Large intestine (tissue), 3 donors: ENCODE measurements around the gene PTCH2. TPM values are rescaled to one million over a fixed set of nuclear protein-coding genes. Genes with fewer than 3 reads are reported as not detected.
A peak's percentile ranks its signal among the peaks of the same experiment; 100 is the strongest.

Experiments used
- DNase-seq, 2 donors: peaks; one replicate each; pipeline versions ENCODE4 v3.0.0 to v3.0.0-alpha.2; 2013
- H3K27ac ChIP-seq: one replicate; pipeline ENCODE4 v1.5.1; 2013; ENCODE audit warnings: low read length
- H3K27me3 ChIP-seq: 2 replicates; pipeline ENCODE4 v1.6.1; 2013; ENCODE audit warnings: low read length; ENCODE audit not compliant: control insufficient read depth, insufficient read depth
- H3K36me3 ChIP-seq: 2 replicates; pipeline ENCODE4 v1.6.1; 2013; ENCODE audit warnings: low read length; ENCODE audit not compliant: control insufficient read depth, insufficient read depth
- H3K4me1 ChIP-seq: one replicate; pipeline ENCODE4 v1.6.1; 2013; ENCODE audit warnings: low read length; ENCODE audit not compliant: control insufficient read depth, insufficient read depth
- H3K4me3 ChIP-seq: one replicate; pipeline ENCODE4 v1.5.1; 2013; ENCODE audit warnings: low read length
- H3K9me3 ChIP-seq: one replicate; pipeline ENCODE4 v1.6.1; 2013; ENCODE audit warnings: mild to moderate bottlenecking, low read depth, low read length, moderate library complexity; ENCODE audit not compliant: control insufficient read depth
- WGBS: methylation state at CpG from one replicate; pipeline ENCODE4 v1.1.5; 2013; ENCODE audit warnings: low lambda C conversion rate; ENCODE audit not compliant: insufficient coverage; 5-methylcytosine and 5-hydroxymethylcytosine counted together
- polyA plus RNA-seq: library from polyadenylated mRNA; unstranded; fragments of 120-200 nt; gene quantifications from one replicate; pipeline ENCODE4 v1.2.1, GENCODE V29; 2013

PTCH2 gene
- polyA plus RNA-seq, 1 donor, result 3.9 TPM

DNA sequence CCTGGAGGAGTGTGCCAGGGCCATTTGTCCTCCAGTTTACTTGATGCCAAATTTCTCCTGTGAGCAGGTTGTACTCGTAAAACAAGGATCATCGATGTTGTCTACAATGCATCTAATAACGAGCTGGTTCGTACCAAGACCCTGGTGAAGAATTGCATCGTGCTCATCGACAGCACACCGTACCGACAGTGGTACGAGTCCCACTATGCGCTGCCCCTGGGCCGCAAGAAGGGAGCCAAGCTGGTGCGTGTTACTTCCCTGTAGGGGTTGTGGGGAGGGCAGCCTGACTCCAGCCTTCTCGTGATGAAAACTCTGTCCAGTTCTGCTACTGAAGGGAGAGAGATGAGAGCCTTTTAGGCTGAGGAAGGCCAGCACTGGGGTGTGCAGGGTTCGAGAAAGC, 65.5 kb downstream of the PTCH2 start:
- DNase-seq, result no peak
- peaks cover 16% of the 10 kb centered on the region for H3K4me1 ChIP-seq
- H3K27me3 ChIP-seq, result no peaks in the 10 kb centered on the region
- no peak overlapping the region for H3K4me3 ChIP-seq
- no CpG with 5 or more reads among the region's 14 CpGs for WGBS
- H3K27ac ChIP-seq, result no peak overlapping the region
- peaks cover 34% of the 10 kb centered on the region for H3K36me3 ChIP-seq
- no peaks in the 10 kb centered on the region for H3K9me3 ChIP-seq

DNA sequence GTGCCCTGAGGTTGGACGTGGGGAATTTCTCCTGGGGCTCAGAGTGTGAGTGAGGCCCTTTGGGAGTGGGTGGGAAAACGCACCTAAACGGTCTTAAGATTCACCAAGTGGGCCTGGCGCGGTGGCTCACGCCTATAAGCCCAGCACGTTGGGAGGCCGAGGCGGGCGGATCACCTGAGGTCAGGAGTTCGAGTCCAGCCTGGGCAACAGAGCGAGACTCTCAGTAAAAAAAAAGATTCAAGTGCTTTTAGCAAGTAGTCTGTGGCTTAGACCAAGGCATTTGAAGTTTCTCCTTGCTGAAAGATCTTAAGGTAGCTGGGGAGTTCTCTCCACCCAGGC, 66.4 kb downstream of the PTCH2 start:
- Histone ChIP-seq H3K27me3 (no peaks in the 10 kb centered on the region), H3K27ac (peak overlapping the region; percentile 93), H3K36me3 (peaks cover 34% of the 10 kb centered on the region), H3K4me3 (peak overlapping the region; percentile 75), H3K9me3 (no peaks in the 10 kb centered on the region), H3K4me1 (peaks cover 16% of the 10 kb centered on the region)
- DNase-seq, result no peak
- no CpG with 5 or more reads among the region's 12 CpGs for WGBS

- H3K27ac ChIP-seq, result peak overlapping the region; percentile 93
- DNase-seq, result peak in 1 of 2 donors; percentile 60
- no peaks in the 10 kb centered on the region for H3K9me3 ChIP-seq
- H3K27me3 ChIP-seq, result no peaks in the 10 kb centered on the region
- H3K36me3 ChIP-seq, result peaks cover 34% of the 10 kb centered on the region
- no CpG with 5 or more reads among the region's 36 CpGs for WGBS
- H3K4me1 ChIP-seq, result peaks cover 16% of the 10 kb centered on the region
- peak overlapping the region; percentile 75 for H3K4me3 ChIP-seq
Measured at GRCh38 chr1:44775930-44776729, 66.9 kb downstream of the PTCH2 start.

DNA sequence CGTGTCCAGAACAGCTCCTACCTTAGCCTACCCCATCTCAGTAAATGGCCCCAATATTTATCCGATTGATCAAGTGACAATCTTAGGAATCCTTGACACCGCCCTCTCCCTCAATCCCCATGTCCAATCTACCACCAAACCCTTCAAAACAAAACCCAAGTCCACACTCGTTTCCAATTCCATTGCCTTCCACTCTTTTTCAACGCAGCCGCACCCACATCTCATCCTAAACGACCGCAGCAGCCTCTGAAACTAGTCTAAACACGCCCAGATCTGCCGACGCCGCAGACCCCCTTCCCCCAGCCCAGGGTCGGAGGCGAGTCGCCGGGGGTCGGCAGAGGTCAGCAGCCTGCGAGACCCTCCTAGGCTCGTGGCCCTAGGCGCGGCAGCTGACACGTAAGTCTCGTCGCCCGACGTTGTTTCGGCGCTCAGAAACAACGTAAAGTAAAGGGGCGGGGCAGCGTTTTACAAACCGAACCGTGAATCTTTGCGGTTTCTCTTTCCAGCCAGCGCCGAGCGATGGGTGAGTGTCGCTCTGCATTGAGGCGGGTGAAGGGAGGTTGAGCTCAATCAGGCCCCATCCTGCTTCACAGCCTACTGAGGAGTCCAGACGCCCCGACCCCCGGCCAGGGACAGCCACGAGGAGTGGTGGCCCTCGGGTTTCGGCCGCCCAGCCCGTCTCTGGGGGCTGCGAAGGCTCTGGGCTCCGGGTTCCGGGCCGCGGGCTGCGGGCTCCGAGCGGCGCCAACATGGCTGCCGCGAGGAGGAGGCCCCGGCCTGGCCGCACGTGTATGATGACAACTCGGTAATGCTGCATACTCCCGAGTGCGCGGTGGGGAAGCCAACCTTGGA, 67.7 kb downstream of the PTCH2 start, which contains the start of gene RPS8:
Gene RPS8, plus strand, starts transcription at position 463 of the 852 bp plus-strand sequence. Its CDS starts 57 bp downstream, at position 520.
- H3K4me1 ChIP-seq, result peaks cover 16% of the 10 kb centered on the region
- no peaks in the 10 kb centered on the region for H3K9me3 ChIP-seq
- H3K36me3 ChIP-seq, result peaks cover 31% of the 10 kb centered on the region
- peak within 1 kb of the TSS; percentile 93 for H3K27ac ChIP-seq
- peak; percentile 94 to 97 for DNase-seq
- H3K4me3 ChIP-seq, result peak within 1 kb of the TSS; percentile 75
- no CpG with 5 or more reads among the region's 65 CpGs for WGBS
- H3K27me3 ChIP-seq, result no peaks in the 10 kb centered on the region

Other genes starting within 250 kb of the PTCH2 start
- 14.7 TPM for gene TMEM53, start 168.8 kb downstream of the PTCH2 start, polyA plus RNA-seq
- gene ARMH1, start 168.5 kb downstream of the PTCH2 start, polyA plus RNA-seq, result 2.8 TPM
- gene RNU5D-1, start 112.1 kb downstream of the PTCH2 start, polyA plus RNA-seq, result not detected
- gene KIF2C, start 103.4 kb downstream of the PTCH2 start, polyA plus RNA-seq, result 10.9 TPM
- 2,680 TPM for gene RPS8, start 67.7 kb downstream of the PTCH2 start, polyA plus RNA-seq
- 6.1 TPM for gene BEST4, start 55.1 kb downstream of the PTCH2 start, polyA plus RNA-seq
- gene PLK3, start 42.9 kb downstream of the PTCH2 start, polyA plus RNA-seq, result 16.4 TPM
- 0.52 TPM for gene DYNLT4, start 35.9 kb downstream of the PTCH2 start, polyA plus RNA-seq
- 13.0 TPM for gene BTBD19, start 34.7 kb downstream of the PTCH2 start, polyA plus RNA-seq
- 21.9 TPM for gene EIF2B3, start 143.3 kb upstream of the PTCH2 start, polyA plus RNA-seq
- gene HECTD3, start 168.1 kb upstream of the PTCH2 start, polyA plus RNA-seq, result 55.0 TPM
- 76.3 TPM for gene UROD, start 169.0 kb upstream of the PTCH2 start, polyA plus RNA-seq